Left lung (tissue), 10 donors: ENCODE data around the gene SF3A1. TPM values are rescaled to one million over a fixed set of nuclear protein-coding genes. Genes with fewer than 3 reads are reported as not detected.
A peak's percentile ranks its signal among the peaks of the same experiment; 100 is the strongest.

Experiments used
- ATAC-seq: fragments of 200-7000 bp; cut with Tn5 transposase; one replicate; pipeline ENCODE4 v1.9.1; 2020; ENCODE audit warnings: moderate library complexity
- DNase-seq, 4 donors: peaks; one replicate each; pipeline ENCODE4 v3.0.0-alpha.2; 2013 to 2020
- H3K27ac ChIP-seq, 2 donors: fragments of 200-600 bp; sonication (generic) in 1 of 2; one replicate each; pipeline versions ENCODE4 v1.5.0 to v1.8.0; 2020 to 2021
- H3K27me3 ChIP-seq, 2 donors: fragments of 200-600 bp; sonication (generic) in 1 of 2; one replicate each; pipeline versions ENCODE4 v1.5.0 to v1.8.0; 2020 to 2021
- H3K36me3 ChIP-seq, 2 donors: fragments of 200-600 bp; sonication (generic) in 1 of 2; one replicate each; pipeline versions ENCODE4 v1.5.0 to v1.8.0; 2020 to 2021
- H3K4me1 ChIP-seq, 2 donors: fragments of 200-600 bp; one replicate each; pipeline ENCODE4 v1.8.0; 2021
- H3K4me3 ChIP-seq, 2 donors: fragments of 200-600 bp; sonication (generic) in 1 of 2; one replicate each; pipeline versions ENCODE4 v1.5.0 to v1.8.0; 2020 to 2021; ENCODE audit warnings: mild to moderate bottlenecking in 1 of 2
- H3K9me3 ChIP-seq, 2 donors: fragments of 200-600 bp; sonication (generic) in 1 of 2; one replicate each; pipeline versions ENCODE4 v1.5.0 to v1.8.0; 2020 to 2021
- CTCF ChIP-seq, 2 donors: fragments of 200-600 bp; sonication (generic) in 1 of 2; IDR thresholded peaks; one replicate each; pipeline versions ENCODE4 v1.5.0 to v1.8.0; 2021; ENCODE audit warnings: antibody characterized with exemption in 2 of 2
- intact Hi-C, 2 donors: fragments of 100-400 bp; cut with DNase I; formaldehyde crosslinking; loops; one replicate each; pipeline versions ENCODE4 v1.11.2 to v1.14.2; 2022
- polyA plus RNA-seq, 6 donors: library from polyadenylated mRNA; unstranded; fragments of 120-200 nt; gene quantifications; one replicate each; pipeline ENCODE4 v1.2.1, GENCODE V29; 2013; ENCODE audit not compliant: insufficient read length in 6 of 6
- total RNA-seq, 2 donors: library from RNA; stranded (reverse); fragmentation: NEBNext Ultra II Directional; extraction: Animal tissue kit (Norgen Biotek cat#: 25700); gene quantifications; one replicate each; pipeline ENCODE4 v1.2.1, GENCODE V29; 2021
- donor health status: DM: no; HTN: yes; CAD: no.
- donor health status: DM: no; HTN: no; CAD: no.

The SF3A1 gene
- total and polyA plus RNA-seq, 8 donors = 119 to 154 (median 137) TPM

- intact Hi-C loops = no loop called here
- Histone ChIP-seq H3K27me3 (no peaks in the 10 kb centered on the region), H3K4me3 (peak within 1 kb of the TSS; percentile 93 to 96), H3K9me3 (no peaks in the 10 kb centered on the region), H3K4me1 (peaks cover 25 to 50% of the 10 kb centered on the region in 2 donors), H3K27ac (peak within 1 kb of the TSS; percentile 77 to 88), H3K36me3 (peaks cover 0 to 38% of the 10 kb centered on the region in 2 donors)
- no peak for TF ChIP-seq CTCF (IDR thresholded peaks at IDR 0.05)
- peak; percentile 93 for ATAC-seq
- peak; percentile 80 to 96 (median 93) for DNase-seq
These were observed 29.9 kb downstream of the SF3A1 start, which contains the start of gene TBC1D10A for GRCh38 chr22:30326706-30327362. TBC1D10A (minus strand) TSS chr22:30326941; CDS start chr22:30326881, 60 bp downstream.

- H3K9me3 ChIP-seq = no peaks in the 10 kb centered on the region
- ATAC-seq = peak; percentile 40
- H3K27ac ChIP-seq = peak overlapping the region; percentile 77 to 88
- H3K4me3 ChIP-seq = peak overlapping the region; percentile 93 to 96
- intact Hi-C loops = no loop called here
- TF ChIP-seq CTCF (IDR thresholded peaks at IDR 0.05) = no peak
- peaks cover 27 to 56% of the 10 kb centered on the region in 2 donors for H3K4me1 ChIP-seq
- no peaks in the 10 kb centered on the region for H3K27me3 ChIP-seq
- H3K36me3 ChIP-seq = peaks cover 0 to 33% of the 10 kb centered on the region in 2 donors
- DNase-seq = peak in 1 of 4 donors; percentile 39
These were observed 30.4 kb downstream of the SF3A1 start for GRCh38 chr22:30326255-30326705.

DNA sequence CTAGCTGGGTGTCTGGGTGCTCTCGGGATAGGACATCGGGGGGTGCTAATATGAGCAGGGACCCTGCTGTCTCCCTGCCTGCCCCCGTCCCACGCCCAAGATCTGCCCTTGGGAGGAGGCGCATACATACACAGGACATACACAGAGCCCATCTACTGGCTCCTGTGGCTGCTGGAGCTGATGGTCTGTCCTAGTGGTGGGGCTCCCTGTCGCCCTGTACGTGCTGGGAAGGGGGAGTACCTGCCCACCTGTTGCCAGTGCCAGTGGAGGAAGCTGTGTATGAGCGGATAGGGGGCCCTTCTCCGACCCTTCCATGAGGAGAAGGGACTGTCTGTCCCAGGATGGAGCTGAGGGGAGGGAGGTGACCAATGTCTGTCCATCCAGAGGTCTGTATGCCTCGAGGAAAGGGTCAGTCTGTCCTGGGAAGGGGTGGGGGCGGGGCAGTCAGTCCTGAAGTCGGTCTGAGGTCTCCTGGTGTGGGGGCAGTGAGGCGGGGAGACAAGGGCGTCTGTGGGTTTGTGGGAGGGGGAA is 30.9 kb downstream of the SF3A1 start:
- peak overlapping the region; percentile 77 to 88 for H3K27ac ChIP-seq
- peaks cover 30 to 61% of the 10 kb centered on the region in 2 donors for H3K4me1 ChIP-seq
- DNase-seq (no peak), ATAC-seq (no peak)
- peaks cover 0 to 32% of the 10 kb centered on the region in 2 donors for H3K36me3 ChIP-seq
- no peaks in the 10 kb centered on the region for H3K27me3 ChIP-seq
- intact Hi-C loops = no loop called here
- H3K9me3 ChIP-seq = no peaks in the 10 kb centered on the region
- peak overlapping the region; percentile 93 to 96 for H3K4me3 ChIP-seq
- TF ChIP-seq CTCF (IDR thresholded peaks at IDR 0.05) = no peak

GRCh38 chr22:30325065-30325720 is 31.5 kb downstream of the SF3A1 start:
- Histone ChIP-seq H3K4me1 (peaks cover 30 to 65% of the 10 kb centered on the region in 2 donors), H3K4me3 (peak overlapping the region; percentile 93 to 96), H3K9me3 (no peaks in the 10 kb centered on the region), H3K27me3 (no peaks in the 10 kb centered on the region), H3K27ac (peak overlapping the region; percentile 77 to 88), H3K36me3 (peaks cover 0 to 30% of the 10 kb centered on the region in 2 donors)
- TF ChIP-seq CTCF (IDR thresholded peaks at IDR 0.05) = no peak
- peak; percentile 42 for ATAC-seq
- intact Hi-C loops = no loop called here
- peak in 2 of 4 donors; percentile 41 to 49 for DNase-seq
